Left renal cortex interstitium (tissue), 4 donors: Measurements from ENCODE around the gene TMED8. TPM values are rescaled to one million over a fixed set of nuclear protein-coding genes. Genes with fewer than 3 reads are reported as not detected.
"Not testable (repeated sequence)": the region's sequence is repeated elsewhere in the genome, so short reads cannot be mapped to it uniquely, and the experiment has no call there.

Source experiments
- DNase-seq, 4 donors: peaks; one replicate each; pipeline ENCODE4 v3.0.0-alpha.2; 2013; ENCODE audit warnings: low read depth in 4 of 4, low spot score in 2 of 4, missing footprints in 1 of 4
- polyA plus RNA-seq, 4 donors: library from polyadenylated mRNA; unstranded; fragments of 120-200 nt; gene quantifications; one replicate each; pipeline ENCODE4 v1.2.1, GENCODE V29; 2013; ENCODE audit not compliant: insufficient read length in 4 of 4

Gene TMED8
- polyA plus RNA-seq, 4 donors = 18.4 to 27.1 (median 21.6) TPM

- DNase-seq = no peak
These were observed 7.6 kb downstream of the TMED8 start for GRCh38 chr14:77369285-77369684.

DNA sequence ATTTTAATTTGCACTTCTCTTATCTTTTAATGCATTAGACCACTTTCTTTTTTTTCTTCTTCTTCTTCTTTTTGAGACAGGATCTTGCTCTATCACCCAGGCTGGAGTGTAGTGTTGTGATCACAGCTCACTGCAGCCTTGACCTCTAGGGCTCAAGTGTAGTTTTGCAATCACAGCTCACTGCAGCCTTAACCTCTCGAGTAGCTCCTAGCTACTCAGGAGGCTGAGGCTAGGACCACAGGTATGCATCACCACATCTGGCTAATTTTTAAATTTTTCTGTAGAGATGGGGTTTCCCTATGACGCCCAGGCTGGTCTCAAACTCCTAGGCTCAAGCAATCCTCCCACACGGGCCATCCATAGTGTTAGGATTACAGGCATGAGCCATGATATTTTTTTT is 12.7 kb downstream of the TMED8 start:
- no peak for DNase-seq

DNA sequence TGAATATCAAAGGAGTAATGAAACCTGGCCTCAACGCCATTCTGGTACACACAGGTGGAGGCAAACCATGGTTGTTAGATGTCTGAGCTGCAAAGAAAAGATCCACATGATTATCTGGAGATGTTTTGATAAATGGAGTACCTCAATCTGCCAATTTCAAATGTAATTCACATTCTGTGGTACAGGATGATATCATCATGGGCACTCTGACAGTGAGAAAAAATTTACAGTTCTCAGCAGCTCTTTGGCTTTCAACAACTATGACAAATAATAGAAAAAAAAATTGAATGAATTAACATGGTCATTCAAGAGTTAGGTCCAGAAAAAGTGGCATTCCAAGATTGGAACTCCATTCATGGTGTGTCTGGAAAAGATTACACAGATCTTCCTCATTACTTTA is 17.3 kb downstream of the TMED8 start:
- no peak for DNase-seq

GRCh38 chr14:77356899-77357298 is 20.0 kb downstream of the TMED8 start:
- DNase-seq = no peak

DNA sequence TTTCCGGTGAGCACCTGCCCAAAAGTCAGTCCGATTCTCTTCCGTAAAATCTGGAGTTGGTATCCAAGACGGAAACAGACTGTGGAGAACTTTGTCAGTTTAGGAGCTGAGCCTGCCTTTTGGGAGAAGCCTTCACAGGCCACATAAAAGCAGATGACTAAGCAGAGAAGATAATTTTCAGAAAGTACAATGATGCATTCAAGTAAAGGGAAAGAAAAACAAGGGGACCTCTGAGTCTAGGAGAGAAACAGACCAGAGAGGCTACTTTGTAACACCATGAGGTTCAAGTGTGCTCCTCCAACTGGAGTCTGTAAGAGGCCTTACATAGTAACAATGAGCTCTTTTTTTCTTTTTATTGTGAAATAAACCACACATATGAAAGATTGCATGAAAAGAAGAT is 21.1 kb downstream of the TMED8 start:
- no peak for DNase-seq

- DNase-seq = no peak
These were observed 23.3 kb downstream of the TMED8 start for GRCh38 chr14:77353469-77354141.

GRCh38 chr14:77347751-77348150 is 29.1 kb downstream of the TMED8 start:
- peak in 1 of 4 donors; percentile 23 for DNase-seq

DNA sequence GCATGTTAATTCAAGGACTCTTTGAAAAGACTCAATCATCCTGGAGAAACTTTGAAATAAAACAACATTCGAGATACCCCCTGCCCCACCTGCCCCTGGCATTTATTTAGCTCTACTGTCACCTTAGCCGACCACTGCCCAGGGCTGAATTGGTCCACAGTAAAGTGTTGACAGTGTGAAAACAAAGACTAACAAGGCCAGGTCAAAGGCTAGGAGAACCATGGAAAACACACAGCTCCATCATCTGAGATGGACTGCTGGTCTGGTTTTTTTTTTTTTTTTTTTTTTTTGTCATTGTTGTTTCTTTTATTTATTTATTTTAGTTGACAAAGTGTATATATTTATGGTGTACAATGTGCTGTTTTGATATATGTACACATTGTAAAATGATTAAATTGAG is 30.4 kb downstream of the TMED8 start:
- DNase-seq = no peak

DNA sequence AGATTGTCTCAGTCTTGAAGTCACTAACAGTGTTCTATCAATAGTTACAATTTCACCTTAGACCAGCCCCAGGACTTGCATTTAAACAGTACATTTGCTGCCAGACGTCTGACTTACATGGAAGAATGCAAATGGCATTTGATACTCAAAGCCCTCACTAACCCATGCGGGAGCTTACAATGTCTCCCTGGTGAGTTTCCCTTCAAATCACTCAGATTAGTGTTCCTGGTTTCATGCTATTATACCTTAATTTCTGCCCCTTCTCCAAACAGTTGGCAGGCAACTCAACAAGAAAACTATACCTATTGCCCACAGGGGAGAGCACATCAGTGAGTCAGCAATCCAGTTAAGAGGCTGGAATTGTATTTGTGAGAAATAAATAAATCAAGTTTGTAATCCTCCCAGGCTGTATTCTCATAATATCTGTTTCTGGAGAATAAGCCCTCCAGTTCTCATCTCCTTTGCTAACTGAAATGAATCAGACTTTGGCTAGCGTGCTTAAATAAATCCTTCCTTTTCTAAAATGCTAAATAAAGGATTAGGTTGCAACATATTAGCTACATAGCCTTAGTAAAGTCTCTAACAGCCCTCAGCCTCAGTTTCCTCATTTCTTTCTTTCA is 32.4 kb downstream of the TMED8 start:
- no peak for DNase-seq

DNA sequence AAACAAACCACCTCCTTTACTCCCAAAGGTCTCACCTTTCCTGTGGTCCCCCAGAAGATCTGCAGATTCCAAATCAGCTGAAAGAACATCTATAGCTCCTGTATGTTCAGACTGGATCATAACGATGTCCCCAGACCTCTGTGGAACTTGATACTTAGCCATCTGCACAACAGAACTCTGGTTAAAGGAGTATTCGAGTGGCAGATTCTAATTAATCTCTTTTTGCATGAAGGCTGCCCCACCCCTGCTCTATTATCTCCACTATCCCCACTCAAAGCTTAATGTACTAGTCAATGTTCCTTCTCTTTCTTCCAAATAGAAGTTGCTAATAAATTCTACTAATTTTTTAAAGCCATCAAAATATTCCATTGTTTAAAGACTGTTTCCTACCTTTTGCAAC is 33.2 kb downstream of the TMED8 start:
- no peak for DNase-seq

DNA sequence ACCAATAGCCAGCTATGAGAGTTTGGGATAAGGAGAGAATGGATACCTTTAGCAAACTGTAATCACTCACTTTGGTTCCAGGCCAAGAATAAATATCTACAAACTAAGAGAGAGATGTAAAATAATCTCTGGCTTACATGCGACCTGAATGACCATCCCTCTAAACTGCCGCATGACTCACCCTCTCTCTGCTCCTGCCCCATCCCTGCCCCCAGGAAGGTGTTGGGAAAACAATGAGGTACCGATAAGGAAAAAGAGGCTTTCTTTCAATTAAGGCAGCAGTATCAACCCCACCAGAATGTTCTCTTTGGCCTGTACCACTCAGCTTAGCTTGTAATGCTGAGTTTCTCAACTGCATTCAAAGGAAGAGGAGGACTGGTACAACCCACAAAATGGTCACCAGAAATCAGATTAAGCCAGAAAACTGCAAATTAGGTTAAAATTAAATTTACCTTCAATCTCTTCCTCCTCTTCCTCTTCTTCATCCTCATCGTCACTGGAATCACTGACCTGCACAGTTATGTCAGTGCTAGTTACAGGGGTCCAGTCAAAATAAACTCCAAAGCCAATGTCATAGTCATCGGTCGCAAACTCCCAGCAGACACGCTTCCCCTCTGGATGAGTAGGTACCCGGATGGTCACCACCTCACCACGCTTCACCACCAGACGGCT is 34.0 kb downstream of the TMED8 start:
- DNase-seq = no peak

DNA sequence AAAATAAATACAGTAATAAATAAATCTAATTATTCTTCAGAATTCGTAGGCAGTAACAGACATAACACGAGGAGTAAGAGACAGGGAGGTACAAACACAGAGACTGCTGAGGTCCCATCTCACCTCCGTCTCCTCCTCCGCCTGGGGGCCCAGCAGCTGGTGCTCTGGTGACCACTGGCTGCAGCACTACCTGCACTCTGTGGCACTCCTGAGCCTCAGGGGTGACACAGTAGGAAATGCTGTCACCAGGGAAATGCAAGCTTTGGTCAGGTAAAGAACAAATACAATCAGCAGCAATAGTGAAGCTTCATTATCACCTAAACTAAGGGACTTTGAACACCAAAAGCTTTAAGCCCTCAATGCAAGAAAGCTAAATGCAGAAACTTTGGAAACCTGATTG is 36.5 kb downstream of the TMED8 start:
- DNase-seq = no peak

DNA sequence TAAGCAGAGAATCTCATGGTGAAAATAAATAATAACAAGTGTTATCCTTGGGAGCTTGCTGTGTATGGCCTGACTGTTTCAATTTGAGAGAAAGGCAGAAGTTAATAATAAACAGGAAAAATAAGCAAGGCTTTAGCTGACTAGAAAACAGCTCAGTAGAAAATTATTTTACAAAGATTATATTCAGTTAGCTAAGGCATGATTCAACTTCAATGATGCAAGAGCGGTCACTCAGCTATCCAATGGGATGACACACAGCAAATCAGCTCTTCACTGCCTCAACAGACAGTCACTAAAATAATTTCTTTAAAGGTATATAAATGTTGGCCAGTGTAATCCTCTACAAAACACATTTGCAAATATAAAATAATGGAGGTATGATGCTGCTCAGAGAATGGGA is 37.5 kb downstream of the TMED8 start:
- DNase-seq = no peak

DNA sequence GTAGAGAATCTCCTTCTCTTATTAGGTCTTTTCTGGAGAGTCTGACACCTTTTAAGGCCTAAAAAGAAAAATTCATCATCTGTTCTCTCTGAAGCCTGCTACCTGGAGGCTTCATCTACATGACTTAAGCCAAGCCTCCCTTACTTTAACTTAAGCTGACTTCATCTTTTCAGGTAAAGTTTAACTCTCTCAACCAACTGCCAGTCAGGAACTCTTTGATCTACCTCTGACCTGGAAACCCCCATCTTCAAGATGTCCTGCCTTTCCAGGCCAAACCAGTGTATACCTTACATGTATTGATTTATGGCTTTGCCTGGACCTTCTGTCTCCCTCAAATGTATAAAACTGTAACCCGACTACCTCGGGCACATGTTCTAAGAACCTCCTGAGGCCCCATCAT is 38.6 kb downstream of the TMED8 start:
- DNase-seq = no peak

- DNase-seq = no peak
These were observed 39.0 kb downstream of the TMED8 start for GRCh38 chr14:77337880-77338279.

DNA sequence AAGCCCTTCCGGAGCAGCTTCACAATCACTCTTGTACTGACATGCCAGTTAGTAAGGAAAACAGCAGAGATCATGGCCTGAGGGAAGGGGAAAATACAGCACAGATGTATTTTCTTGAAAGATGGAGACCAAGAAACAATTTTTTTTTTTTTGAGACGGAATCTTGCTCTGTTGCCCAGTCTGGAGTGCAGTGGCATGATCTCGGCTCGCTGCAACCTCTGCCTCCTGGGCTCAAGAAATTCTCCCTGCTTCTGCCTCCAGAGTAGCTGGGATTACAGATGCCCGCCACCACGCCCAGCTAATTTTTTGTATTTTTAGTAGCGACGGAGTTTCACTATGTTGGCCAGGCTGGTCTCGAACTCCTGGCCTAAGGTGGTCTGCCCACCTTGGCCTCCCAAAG is 39.6 kb downstream of the TMED8 start:
- not testable (repeated sequence) for DNase-seq

- no peak for DNase-seq
These were observed 41.3 kb downstream of the TMED8 start for GRCh38 chr14:77335576-77335975.

DNA sequence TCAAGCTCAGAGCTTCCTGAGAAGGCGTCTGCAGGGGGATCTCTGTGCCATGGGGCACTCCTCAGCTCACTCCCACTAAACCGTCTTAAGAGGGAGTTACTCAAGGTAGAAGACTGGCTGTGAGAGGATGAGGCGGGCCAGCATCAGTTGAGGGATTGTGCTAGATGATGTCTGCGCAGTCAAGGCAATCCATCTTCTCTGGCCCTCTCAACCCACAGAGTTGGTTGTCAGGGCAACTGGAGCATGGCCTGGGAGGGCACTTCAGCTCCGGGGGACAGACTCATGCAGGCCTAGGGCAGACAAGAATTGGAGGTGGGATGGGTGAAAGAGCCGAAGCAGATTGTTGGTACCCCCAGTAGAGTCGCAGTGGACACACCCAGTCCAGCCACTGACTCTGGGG is 47.0 kb downstream of the TMED8 start:
- no peak for DNase-seq

- no peak for DNase-seq
These were observed 49.8 kb downstream of the TMED8 start for GRCh38 chr14:77327111-77327510.

- no peak for DNase-seq
These were observed 51.2 kb downstream of the TMED8 start for GRCh38 chr14:77325746-77326094.

DNA sequence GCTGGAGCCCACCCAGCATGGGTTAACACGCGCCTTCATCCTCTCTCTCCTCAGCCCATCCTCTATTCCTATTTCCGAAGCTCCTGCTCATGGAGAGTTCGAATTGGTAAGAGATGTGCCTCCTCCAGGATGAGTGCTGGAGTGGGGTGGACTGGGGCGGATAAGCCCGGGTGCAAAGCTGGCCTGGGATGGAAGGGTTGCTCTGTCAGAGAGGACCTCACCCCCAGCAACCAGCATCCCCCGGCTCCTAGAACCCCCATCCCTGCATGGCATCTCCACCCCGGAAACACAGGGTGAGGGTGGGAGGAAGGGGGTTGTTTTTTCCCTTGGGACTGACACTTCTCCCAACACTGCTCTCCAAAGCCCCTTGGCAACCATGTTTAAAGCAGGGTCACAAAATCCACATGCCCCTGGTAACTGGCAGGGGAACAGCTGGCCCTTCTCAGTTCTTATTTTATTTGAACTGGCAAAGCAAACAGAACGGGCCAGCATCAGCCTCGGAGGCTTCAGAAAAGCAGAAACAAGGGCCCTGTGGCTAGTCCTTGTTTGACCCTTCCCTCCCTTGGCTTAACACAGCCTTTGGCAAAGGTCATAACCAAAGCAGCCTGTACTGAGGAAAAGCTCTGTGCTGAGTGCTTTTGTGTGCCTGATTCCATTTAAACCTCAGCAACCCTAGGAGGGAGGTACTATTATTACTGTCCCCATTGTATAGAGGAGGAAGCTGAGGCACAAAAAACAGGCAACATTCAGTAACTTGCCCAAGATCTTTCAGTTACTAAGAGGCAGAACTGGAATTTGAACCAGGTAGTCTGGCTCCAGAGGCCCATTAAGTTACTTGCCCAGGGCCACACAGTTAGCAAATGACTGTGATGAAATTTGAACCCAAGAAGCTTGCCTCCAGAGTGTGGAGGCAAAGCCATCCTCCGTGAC is 51.8 kb downstream of the TMED8 start:
- DNase-seq = no peak
